GM18502 (cell line): Measurements from ENCODE around the gene RPL14.

Experiments
- ATAC-seq: cut with Tn5 transposase; IDR thresholded peaks from one replicate; pipeline ENCODE4 v1.9.1; 2021; ENCODE audit warnings: mild to moderate bottlenecking; ENCODE audit not compliant: unreplicated experiment, poor library complexity

The RPL14 gene

DNA sequence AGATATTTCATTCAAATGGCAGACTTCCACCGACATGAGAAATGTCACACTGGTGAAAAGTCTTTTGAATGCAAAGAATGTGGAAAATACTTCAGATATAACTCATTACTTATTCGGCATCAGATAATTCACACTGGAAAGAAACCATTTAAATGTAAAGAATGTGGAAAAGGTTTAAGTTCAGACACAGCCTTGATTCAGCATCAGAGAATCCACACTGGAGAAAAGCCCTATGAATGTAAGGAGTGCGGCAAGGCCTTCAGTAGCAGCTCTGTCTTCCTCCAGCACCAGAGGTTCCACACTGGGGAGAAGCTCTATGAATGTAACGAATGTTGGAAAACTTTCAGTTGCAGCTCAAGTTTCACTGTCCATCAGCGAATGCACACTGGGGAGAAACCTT lies 59.1 kb downstream of the RPL14 start:
- no peak for ATAC-seq

DNA sequence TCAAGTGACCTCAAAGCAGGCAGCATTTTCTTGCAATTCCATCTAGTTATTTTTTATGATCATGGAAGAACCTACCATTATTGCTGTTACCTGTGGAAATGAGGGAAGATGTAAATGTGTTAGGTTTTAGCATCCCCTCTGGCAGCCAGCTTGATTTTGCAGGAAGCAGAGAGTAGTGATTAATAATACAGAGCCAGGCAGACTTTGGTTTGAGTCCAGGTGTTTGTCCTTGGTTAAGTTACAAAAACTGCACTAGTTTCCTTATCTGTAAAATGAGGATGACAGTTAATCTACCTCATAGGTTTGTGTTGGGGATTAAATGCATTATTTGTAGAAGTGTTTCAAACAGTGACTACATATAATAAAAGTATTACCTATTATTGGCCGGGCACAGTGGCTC lies 60.9 kb downstream of the RPL14 start:
- no peak for ATAC-seq
